T-helper 2 cell treated with Interferon-gamma antibody and Interleukin-4, amounts not matched to agents 5 μg/mL and 100 μg/mL, for 36 hours (primary cell): ENCODE results near the gene THSD4.
A peak's percentile ranks its signal among the peaks of the same experiment; 100 is the strongest.

Experiments
- DNase-seq: peaks from one replicate; pipeline ENCODE4 v3.0.0; 2021; ENCODE audit warnings: low spot score
- H3K27ac Mint-ChIP-seq: one replicate; pipeline ENCODE4 v1.8.0; 2021; ENCODE audit warnings: mild to moderate bottlenecking, mixed read lengths
- H3K27me3 Mint-ChIP-seq: one replicate; pipeline ENCODE4 v1.8.0; 2021; ENCODE audit warnings: low read depth, mixed read lengths
- H3K36me3 Mint-ChIP-seq: one replicate; pipeline ENCODE4 v1.8.0; 2021; ENCODE audit warnings: low read depth, mixed read lengths
- H3K4me1 Mint-ChIP-seq: one replicate; pipeline ENCODE4 v1.8.0; 2021; ENCODE audit warnings: low read depth, mixed read lengths
- H3K4me3 Mint-ChIP-seq: one replicate; pipeline ENCODE4 v1.8.0; 2022; ENCODE audit warnings: mild to moderate bottlenecking, moderate library complexity, mixed read lengths
- H3K9me3 Mint-ChIP-seq: one replicate; pipeline ENCODE4 v1.8.0; 2021; ENCODE audit warnings: mixed read lengths

The THSD4 gene

DNA sequence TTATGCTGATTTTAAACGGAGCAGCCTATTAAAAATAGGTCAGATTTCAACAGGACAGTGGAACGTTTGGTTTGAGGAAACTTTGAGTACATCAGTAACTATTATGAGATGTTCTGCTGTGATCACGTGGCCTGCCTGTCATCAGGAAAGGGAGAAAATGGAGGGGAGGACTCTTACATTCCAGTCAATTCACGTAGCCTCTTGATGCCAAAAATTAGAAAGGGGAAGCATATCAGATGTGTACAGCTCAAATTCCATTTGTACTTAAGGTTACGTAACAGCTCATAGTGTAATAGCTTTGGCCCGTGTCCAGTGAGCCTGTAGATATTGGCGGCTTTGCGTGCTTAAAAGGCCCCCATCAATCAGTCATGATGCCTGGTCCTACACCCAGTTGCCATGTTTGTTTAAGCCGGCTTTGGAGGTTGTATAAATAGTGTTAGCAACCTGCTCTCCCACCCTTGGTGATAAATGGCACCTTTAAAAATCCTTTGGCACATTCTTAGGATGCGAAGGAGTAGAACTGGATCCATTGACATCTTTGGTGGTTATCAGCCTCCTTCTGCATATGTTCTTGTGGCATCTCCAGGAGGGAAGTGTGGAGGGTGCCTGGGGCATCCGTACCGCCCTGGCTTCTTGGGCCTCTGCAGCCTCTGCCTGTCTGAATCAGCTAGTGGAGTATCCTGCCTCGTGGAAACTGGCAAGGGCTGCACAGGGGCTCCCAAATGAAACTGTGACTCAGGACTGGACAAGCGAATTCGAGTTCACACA, 163.9 kb downstream of the THSD4 start:
- H3K4me3 Mint-ChIP-seq: no peak overlapping the region

DNA sequence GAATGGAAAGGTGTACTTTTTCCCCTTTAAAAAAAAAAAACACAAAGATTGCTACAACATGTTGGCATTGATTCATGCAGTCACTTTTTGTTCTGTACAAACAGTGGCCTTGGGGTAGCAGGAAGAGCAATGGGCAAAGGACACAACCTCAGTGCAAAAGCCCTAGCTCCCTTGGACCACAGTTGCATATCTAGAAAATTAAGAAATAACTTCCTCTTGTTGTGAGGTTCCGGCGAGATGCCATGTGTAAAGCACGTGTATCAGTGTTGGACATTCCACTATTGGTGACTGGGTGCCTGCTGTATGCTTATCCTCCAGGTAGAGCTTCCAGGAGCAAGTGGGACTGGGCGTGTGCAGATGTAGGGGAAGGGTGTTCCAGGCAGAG, 164.5 kb downstream of the THSD4 start:
- Mint-ChIP-seq H3K4me3 (no peak overlapping the region), H3K27me3 (peaks cover 17% of the 10 kb centered on the region), H3K9me3 (no peaks in the 10 kb centered on the region), H3K4me1 (no peaks in the 10 kb centered on the region), H3K36me3 (no peaks in the 10 kb centered on the region), H3K27ac (no peak overlapping the region)
- no peak for DNase-seq

More for the DNA sequence above, 163.9 kb downstream of the THSD4 start:
- H3K27ac Mint-ChIP-seq: no peak overlapping the region
- no peaks in the 10 kb centered on the region for H3K36me3 Mint-ChIP-seq
- H3K9me3 Mint-ChIP-seq: no peaks in the 10 kb centered on the region
- DNase-seq: no peak
- no peaks in the 10 kb centered on the region for H3K4me1 Mint-ChIP-seq
- peaks cover 15% of the 10 kb centered on the region for H3K27me3 Mint-ChIP-seq

DNA sequence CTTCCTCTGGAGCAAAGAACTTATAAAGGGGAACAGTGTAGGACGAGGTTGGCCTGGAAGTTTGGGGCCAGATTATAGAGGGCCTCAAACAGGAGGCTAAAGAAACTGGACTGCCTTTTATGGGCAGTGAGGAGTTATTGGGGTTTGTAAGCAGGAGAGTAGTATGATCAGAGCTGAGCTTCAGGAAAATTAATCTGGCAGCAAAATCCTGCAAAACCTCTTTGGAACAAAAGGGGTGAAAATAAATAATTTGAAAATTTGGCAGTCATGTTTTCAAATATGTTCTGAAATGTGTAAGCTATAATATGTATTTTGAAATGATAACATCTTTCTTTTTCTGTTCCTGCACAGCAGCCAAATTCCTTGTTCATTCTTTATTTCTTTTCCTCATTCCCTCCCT, 164.9 kb downstream of the THSD4 start:
- H3K9me3 Mint-ChIP-seq: no peaks in the 10 kb centered on the region
- no peak for DNase-seq
- H3K27ac Mint-ChIP-seq: no peak overlapping the region
- H3K27me3 Mint-ChIP-seq: peaks cover 18% of the 10 kb centered on the region
- H3K4me1 Mint-ChIP-seq: no peaks in the 10 kb centered on the region
- H3K4me3 Mint-ChIP-seq: no peak overlapping the region
- no peaks in the 10 kb centered on the region for H3K36me3 Mint-ChIP-seq

DNA sequence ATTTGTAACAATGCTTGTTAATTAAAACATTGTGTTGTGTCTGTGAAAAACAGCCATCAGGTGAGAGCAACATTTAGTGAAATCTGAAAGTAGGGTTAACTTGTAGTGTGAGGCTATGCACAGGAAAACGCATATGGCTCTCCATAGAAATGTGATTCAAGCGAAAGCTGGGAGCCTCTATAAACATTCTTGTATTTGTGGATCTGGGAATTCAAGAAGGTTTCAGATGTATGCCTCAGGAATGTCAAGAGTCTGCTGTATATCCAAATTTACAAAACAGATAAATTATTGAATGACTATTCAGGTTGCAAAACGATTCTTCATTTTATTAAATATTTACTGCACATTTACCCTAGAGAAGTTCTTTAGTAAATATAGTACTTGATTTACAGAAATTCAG, 166.0 kb downstream of the THSD4 start:
- no peak for DNase-seq
- no peaks in the 10 kb centered on the region for H3K9me3 Mint-ChIP-seq
- no peak overlapping the region for H3K27ac Mint-ChIP-seq
- no peaks in the 10 kb centered on the region for H3K36me3 Mint-ChIP-seq
- no peaks in the 10 kb centered on the region for H3K4me1 Mint-ChIP-seq
- H3K27me3 Mint-ChIP-seq: peaks cover 20% of the 10 kb centered on the region
- H3K4me3 Mint-ChIP-seq: no peak overlapping the region

DNA sequence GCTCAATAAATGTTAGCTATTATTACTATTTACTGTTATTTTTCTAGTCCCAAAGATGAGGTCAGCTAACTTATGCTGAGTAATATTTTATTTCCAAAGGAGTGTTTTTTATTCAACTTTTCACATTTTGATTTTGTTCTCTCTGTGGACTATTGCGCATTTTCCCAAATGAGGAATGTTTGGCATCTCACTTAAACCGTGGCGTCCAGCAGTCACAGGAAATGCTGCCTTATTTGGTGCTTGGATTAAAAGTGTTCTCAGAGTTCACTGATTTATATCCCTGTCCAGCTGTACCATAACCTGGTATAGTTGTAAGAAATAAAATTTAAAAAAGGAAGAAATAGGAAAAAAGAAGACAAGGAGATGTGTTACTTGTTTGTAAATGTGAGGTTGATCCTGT, 166.8 kb downstream of the THSD4 start:
- Mint-ChIP-seq H3K36me3 (no peaks in the 10 kb centered on the region), H3K4me3 (no peak overlapping the region), H3K27ac (no peak overlapping the region), H3K27me3 (peaks cover 25% of the 10 kb centered on the region), H3K4me1 (no peaks in the 10 kb centered on the region), H3K9me3 (no peaks in the 10 kb centered on the region)
- DNase-seq: no peak

DNA sequence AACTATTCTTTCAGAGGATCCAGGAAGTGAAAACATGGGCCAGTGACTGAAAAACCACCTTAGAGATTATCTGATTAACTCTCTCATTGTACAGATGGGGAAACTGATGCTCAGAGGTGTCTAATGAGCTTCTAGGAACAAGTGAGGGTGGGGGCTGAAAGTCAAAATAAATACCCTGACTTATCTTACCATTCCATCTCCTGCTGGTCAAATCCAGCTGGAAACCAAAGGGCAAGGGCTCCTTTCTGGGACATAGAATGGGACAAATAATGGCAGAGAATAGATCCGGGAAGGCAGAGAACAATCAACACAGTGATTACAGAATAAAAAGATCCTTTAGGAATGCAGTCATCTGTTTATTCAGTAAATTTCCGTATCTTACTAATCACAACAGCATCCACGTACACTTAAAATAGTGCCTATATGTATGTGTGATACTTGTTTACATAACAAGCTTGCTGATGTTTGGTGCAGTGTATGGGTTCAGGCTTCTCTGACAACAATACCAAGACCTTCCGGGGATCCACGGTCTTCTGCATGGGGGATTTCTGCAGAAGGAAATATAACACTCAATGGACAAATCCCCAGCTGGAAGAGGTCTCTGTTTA, 173.2 kb downstream of the THSD4 start:
- Mint-ChIP-seq H3K27me3 (peaks cover 27% of the 10 kb centered on the region), H3K9me3 (no peaks in the 10 kb centered on the region), H3K4me1 (peaks cover 22% of the 10 kb centered on the region), H3K27ac (no peak overlapping the region), H3K4me3 (no peak overlapping the region), H3K36me3 (no peaks in the 10 kb centered on the region)
- DNase-seq: no peak

DNA sequence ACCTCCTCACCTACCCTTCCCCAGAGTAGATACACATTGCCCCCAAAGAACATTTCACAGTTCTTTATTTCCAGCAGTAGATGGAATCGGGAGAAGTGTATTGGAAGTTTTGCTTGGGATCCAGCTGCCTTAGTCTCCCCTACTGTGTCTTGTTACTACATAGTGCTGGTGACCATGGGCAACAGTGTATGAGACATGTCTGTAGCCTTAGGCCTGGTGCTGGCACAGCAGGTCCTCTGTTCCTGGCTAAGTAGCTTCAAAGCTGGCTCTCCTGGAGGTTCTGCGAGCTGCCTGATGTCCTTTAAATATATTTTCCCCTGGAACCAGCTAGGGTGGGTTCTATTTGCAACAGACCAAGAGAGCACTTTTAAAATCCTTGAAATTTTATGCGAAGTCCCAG, 174.7 kb downstream of the THSD4 start:
- H3K27me3 Mint-ChIP-seq: peaks cover 20% of the 10 kb centered on the region
- no peak for DNase-seq
- no peak overlapping the region for H3K4me3 Mint-ChIP-seq
- H3K4me1 Mint-ChIP-seq: peaks cover 22% of the 10 kb centered on the region
- no peaks in the 10 kb centered on the region for H3K36me3 Mint-ChIP-seq
- no peak overlapping the region for H3K27ac Mint-ChIP-seq
- H3K9me3 Mint-ChIP-seq: no peaks in the 10 kb centered on the region

DNA sequence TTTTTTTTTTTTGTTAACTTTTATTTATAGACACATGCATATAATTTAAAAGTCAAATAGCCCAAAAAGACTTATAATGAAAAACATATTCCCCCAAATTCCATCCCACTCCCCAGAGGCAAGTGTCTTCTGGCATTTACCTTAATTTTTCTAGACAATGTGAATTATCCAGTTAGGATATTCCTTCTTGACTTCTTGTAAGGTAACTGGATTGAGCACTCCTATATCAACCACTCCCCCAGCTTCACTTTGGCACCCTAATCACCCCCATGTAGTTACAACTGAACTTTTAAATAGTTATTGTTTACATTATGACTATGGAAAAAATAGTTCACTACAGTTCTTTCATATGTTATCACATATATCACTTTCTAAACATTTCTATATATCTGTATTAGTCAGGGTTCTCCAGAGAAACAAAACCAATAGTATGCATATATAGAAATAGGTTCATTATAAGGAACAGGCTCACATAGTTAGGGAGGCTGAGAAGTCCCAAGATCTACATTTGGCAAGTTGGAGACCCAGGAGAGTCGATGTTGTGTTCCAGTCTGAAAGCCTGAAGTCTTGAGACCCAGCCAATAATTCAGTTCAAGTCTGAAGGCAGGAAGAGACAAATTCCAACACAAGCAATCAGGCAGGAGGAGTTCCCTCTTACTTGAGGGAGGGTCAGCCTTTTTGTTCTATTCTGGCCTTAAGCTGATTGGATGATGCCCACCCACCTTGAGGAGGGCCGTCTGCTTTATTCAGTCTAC, 175.8 kb downstream of the THSD4 start:
- H3K36me3 Mint-ChIP-seq: no peaks in the 10 kb centered on the region
- H3K9me3 Mint-ChIP-seq: no peaks in the 10 kb centered on the region
- peaks cover 20% of the 10 kb centered on the region for H3K27me3 Mint-ChIP-seq
- peaks cover 22% of the 10 kb centered on the region for H3K4me1 Mint-ChIP-seq
- DNase-seq: no peak
- no peak overlapping the region for H3K27ac Mint-ChIP-seq
- no peak overlapping the region for H3K4me3 Mint-ChIP-seq

DNA sequence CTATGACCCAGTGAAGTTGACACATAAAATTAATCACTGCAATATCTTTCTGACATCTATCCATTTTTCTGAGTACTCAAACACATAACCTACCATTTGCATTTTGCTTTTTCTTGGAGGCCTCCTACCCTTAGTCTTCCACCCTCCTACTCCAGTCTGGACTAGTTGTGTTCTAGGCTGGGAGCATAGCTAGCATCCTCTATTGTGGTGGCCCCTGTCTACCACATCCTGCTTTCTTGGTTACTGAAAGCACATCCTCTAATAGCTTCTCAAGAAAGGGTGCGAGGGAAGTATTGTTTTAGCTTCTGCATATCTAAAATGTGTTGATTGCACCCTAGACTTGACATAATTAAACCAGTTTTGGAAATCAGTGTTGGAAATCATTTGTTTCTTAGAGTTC, 176.5 kb downstream of the THSD4 start:
- H3K4me3 Mint-ChIP-seq: no peak overlapping the region
- peaks cover 22% of the 10 kb centered on the region for H3K4me1 Mint-ChIP-seq
- H3K36me3 Mint-ChIP-seq: no peaks in the 10 kb centered on the region
- peaks cover 19% of the 10 kb centered on the region for H3K27me3 Mint-ChIP-seq
- H3K9me3 Mint-ChIP-seq: no peaks in the 10 kb centered on the region
- DNase-seq: peak; percentile 13
- H3K27ac Mint-ChIP-seq: peak overlapping the region; percentile 1

DNA sequence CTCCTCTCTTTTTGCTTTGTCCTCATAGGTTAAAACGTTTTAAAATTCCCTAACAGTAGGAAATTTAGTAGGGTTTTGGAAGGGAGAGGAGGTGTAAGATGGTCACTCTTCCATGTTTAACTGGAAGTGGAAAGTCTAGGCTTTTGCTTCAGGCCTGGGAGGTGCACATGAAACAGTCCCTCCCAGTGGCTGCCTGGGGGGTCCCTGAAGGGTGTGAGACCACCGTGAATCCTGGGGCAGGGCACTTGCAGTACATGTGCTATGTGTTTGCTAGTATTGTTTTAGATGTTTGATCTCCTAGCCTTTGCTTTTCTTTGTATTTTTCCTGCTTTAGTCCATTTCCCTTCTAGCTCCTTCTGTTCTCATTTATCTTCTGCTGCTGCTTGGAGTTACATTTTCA, 178.5 kb downstream of the THSD4 start:
- H3K9me3 Mint-ChIP-seq: no peaks in the 10 kb centered on the region
- no peak for DNase-seq
- H3K27ac Mint-ChIP-seq: no peak overlapping the region
- no peak overlapping the region for H3K4me3 Mint-ChIP-seq
- no peaks in the 10 kb centered on the region for H3K36me3 Mint-ChIP-seq
- peaks cover 20% of the 10 kb centered on the region for H3K4me1 Mint-ChIP-seq
- H3K27me3 Mint-ChIP-seq: peaks cover 12% of the 10 kb centered on the region

DNA sequence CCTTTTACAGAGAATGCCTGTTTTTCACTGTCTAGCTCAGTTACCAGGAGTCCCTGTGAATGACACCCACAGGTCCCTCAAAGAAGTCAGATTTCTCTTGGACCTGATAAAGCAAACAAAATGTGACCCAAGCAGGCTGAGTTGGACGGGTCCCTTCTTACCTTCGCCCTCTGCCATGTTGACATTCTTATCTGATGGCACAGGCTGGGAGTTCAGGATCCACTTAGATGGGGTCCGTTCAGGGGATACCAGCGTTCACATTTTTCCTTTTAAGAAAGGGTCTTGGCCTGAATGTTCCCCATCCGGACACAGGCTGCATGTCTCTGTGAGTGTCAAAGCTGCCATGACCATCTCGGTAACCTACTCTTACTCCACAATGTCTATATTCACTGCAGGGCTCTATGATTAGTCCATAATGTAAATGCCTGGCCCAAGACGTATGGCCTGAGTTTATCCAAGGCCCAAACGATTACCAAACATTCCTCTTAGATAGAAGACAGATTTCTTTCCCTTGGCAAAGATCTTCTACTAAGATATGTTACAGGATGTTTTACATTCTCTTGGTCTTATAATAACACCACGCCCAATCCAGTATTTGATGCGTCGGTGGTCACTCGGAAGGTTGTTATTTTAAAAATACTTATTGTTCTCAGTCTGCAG, 179.1 kb downstream of the THSD4 start:
- Mint-ChIP-seq H3K36me3 (no peaks in the 10 kb centered on the region), H3K4me3 (no peak overlapping the region), H3K27me3 (peaks cover 11% of the 10 kb centered on the region), H3K4me1 (peaks cover 20% of the 10 kb centered on the region), H3K9me3 (no peaks in the 10 kb centered on the region), H3K27ac (no peak overlapping the region)
- no peak for DNase-seq

DNA sequence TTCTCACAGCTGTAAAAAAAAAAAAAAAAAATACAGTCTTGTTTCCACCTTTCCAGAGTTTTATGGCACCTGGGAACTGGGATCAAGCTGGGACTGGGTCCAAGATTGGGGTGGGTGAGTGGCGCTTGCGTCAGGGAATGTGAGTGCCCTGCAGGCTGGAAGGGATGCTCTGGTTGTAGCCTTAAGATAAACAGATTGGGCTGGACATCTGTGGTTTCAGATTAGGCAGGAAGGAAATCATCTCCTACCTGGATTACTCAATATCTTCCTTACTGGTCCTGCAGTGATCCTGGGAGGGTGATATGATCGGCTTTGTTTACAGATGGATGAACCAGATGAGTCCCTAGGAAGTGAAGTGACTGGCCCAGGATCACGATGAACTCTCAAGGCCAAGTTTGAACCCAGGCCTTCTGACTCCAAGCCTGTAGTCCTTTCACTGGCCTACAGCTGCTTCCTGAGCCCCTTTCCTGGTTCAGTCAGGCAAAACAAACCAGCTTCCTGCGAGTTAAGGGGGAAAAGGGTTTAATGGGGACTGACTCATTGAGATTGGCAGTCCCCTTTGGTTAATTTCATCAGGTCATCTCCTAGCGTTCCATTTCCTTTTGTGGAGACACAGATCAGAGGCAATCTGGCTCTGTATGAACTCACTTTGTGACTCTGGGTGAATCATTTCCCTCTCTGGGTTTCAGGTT, 179.8 kb downstream of the THSD4 start:
- Mint-ChIP-seq H3K4me1 (peaks cover 20% of the 10 kb centered on the region), H3K36me3 (no peaks in the 10 kb centered on the region), H3K4me3 (no peak overlapping the region), H3K9me3 (no peaks in the 10 kb centered on the region), H3K27me3 (peaks cover 10% of the 10 kb centered on the region), H3K27ac (no peak overlapping the region)
- peak; percentile 17 for DNase-seq

DNA sequence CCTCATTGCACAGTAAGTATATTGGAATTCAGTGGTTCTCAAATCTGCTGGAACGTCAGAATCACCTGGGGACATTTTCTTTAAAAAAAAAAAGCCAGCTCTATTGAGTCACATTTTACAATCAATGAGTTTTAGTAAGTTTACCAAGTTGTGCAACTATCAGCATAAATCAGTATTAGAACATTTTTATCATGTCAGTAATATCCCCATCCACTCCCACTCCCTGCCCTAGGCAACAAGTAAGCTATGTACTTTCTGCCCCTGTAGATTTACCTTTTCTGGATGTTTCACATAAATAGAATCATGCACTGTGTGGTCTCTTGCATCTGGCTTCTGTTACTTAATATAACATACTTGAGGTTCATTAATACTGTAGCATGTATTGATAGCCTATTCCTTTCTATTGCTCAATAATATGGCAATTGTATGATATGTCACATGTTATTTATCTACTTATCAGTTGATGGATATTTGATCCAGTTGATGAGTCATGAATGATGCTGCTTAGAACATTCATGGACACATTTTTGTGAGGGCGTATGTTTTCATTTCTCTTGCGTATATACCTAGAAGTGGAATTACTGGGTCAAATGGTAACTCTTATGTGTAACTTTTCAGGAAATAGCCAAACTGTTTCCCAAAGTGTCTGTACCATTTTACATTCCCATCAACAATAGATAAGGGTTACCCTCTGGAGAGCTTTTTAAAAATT, 180.5 kb downstream of the THSD4 start:
- no peak for DNase-seq
- Mint-ChIP-seq H3K36me3 (no peaks in the 10 kb centered on the region), H3K4me3 (no peak overlapping the region)

More for the DNA sequence above, 180.5 kb downstream of the THSD4 start:
- Mint-ChIP-seq H3K27me3 (peaks cover 9% of the 10 kb centered on the region), H3K27ac (no peak overlapping the region), H3K4me1 (peaks cover 20% of the 10 kb centered on the region), H3K9me3 (no peaks in the 10 kb centered on the region)
